OCI-LY7 (cell line): ENCODE measurements around the gene MACROD2. TPM values are rescaled to one million over a fixed set of nuclear protein-coding genes. Genes with fewer than 3 reads are reported as not detected.

ENCODE experiments used
- BruUV-seq: library from RNA; stranded (reverse); fragments of 400-500 nt; replicated peaks from 2 replicates; lab custom pipeline; 2021; lab: Mats Ljungman, UMichigan
- CTCF ChIA-PET: fragments of 300-600 bp; sonication (Branson Sonifier 250); formaldehyde crosslinking; loops from one replicate; lab custom pipeline; 2022; ENCODE audit warnings: antibody characterized with exemption; ENCODE audit not compliant: unreplicated experiment; lab: Charles Lee
- POLR2A ChIA-PET: fragments of 300-600 bp; sonication (Branson Sonifier 250); formaldehyde crosslinking; loops from one replicate; lab custom pipeline; 2022; ENCODE audit warnings: antibody characterized with exemption; lab: Charles Lee
- DNase-seq: peaks from one replicate; pipeline ENCODE4 v3.0.0-alpha.2; 2015; ENCODE audit warnings: low spot score
- H2AFZ ChIP-seq: fragments of 200-600 bp; sonication (generic), shearing (Covaris generic); 2 replicates; pipeline ENCODE4 v1.6.1; 2014; ENCODE audit warnings: mild to moderate bottlenecking, antibody characterized with exemption, low read length, moderate library complexity
- H3K27ac ChIP-seq: fragments of 200-600 bp; sonication (generic); 2 replicates; pipeline ENCODE4 v1.5.1; 2014; ENCODE audit warnings: mixed run types, low read depth, mild to moderate bottlenecking, moderate library complexity, low read length, inconsistent platforms; ENCODE audit not compliant: poor library complexity, severe bottlenecking
- H3K36me3 ChIP-seq: fragments of 200-600 bp; sonication (generic); 2 replicates; pipeline ENCODE4 v1.6.1; 2014; ENCODE audit warnings: mild to moderate bottlenecking, antibody characterized with exemption, low read length, moderate library complexity, mixed read lengths; ENCODE audit not compliant: insufficient read depth
- H3K4me1 ChIP-seq: fragments of 200-600 bp; sonication (generic); 2 replicates; pipeline ENCODE4 v1.5.1; 2014; ENCODE audit warnings: mild to moderate bottlenecking, low read length; ENCODE audit not compliant: insufficient read depth, poor library complexity, severe bottlenecking
- H3K4me2 ChIP-seq: fragments of 200-600 bp; sonication (generic); 2 replicates; pipeline ENCODE4 v1.6.1; 2014; ENCODE audit warnings: mild to moderate bottlenecking, low read length
- H3K4me3 ChIP-seq: fragments of 200-600 bp; sonication (generic); 2 replicates; pipeline ENCODE4 v1.5.1; 2014; ENCODE audit warnings: mild to moderate bottlenecking, low read depth, low read length; ENCODE audit not compliant: poor library complexity, severe bottlenecking
- H3K79me2 ChIP-seq: fragments of 200-600 bp; sonication (generic); 2 replicates; pipeline ENCODE4 v1.6.1; 2016; ENCODE audit warnings: low read depth, mild to moderate bottlenecking, low read length, moderate library complexity, mixed read lengths; ENCODE audit not compliant: insufficient read depth
- H3K9me2 ChIP-seq: fragments of 200-600 bp; sonication (generic); 2 replicates; pipeline ENCODE4 v1.6.1; 2016; ENCODE audit warnings: mild to moderate bottlenecking, low read length, mixed read lengths; ENCODE audit not compliant: insufficient read depth
- H3K9me3 ChIP-seq: fragments of 200-600 bp; sonication (generic); 2 replicates; pipeline ENCODE4 v1.6.1; 2014; ENCODE audit warnings: mild to moderate bottlenecking, mixed run types, low read length, mixed read lengths
- H4K20me1 ChIP-seq: fragments of 200-600 bp; sonication (generic); 2 replicates; pipeline ENCODE4 v1.6.1; 2014; ENCODE audit warnings: mild to moderate bottlenecking, antibody characterized with exemption, low read length, moderate library complexity, mixed read lengths; ENCODE audit not compliant: insufficient read depth
- CTCF ChIP-seq: fragments of 200-600 bp; sonication (generic); conservative IDR thresholded peaks from 2 replicates; pipeline ENCODE4 v1.5.1; 2014; ENCODE audit warnings: mild to moderate bottlenecking, antibody characterized with exemption, low read length, moderate library complexity, mixed read lengths
- EZH2phosphoT487 ChIP-seq: fragments of 200-600 bp; sonication (generic); IDR thresholded peaks from 2 replicates; pipeline ENCODE4 v1.6.1; 2018; ENCODE audit warnings: low read depth, borderline replicate concordance, mild to moderate bottlenecking, mixed run types, antibody characterized with exemption, low read length, moderate library complexity, mixed read lengths
- intact Hi-C: fragments of 100-400 bp; cut with micrococcal nuclease; formaldehyde crosslinking; loops from one replicate; pipeline ENCODE4 v1.10.0; 2022; ENCODE audit not compliant: unreplicated experiment
- total RNA-seq, 2 experiments: library from RNA; depleted of rRNA in 1 of 2; stranded (reverse); fragments of >200 nt in 1 of 2; shearing (Covaris generic) in 1 of 2; gene quantifications; 2 replicates each; pipeline ENCODE4 v1.2.3, GENCODE V29; 2014 to 2022

The MACROD2 gene
- total RNA-seq, 2 experiments from 2014 or later: 0.09 to 4.5 TPM

- Histone ChIP-seq H3K27ac (no peak overlapping the region), H3K9me3 (no peaks in the 10 kb centered on the region), H4K20me1 (no peaks in the 10 kb centered on the region), H3K36me3 (no peaks in the 10 kb centered on the region), H3K4me1 (no peaks in the 10 kb centered on the region), H2AFZ (no peak overlapping the region), H3K9me2 (no peaks in the 10 kb centered on the region), H3K4me3 (no peak overlapping the region), H3K4me2 (no peak overlapping the region), H3K79me2 (no peaks in the 10 kb centered on the region)
- intact Hi-C loops: no loop called here
- CTCF ChIA-PET: no interaction called here
- POLR2A ChIA-PET: no interaction called here
- DNase-seq: no peak
- BruUV-seq: no TSS peak
- no peak for TF ChIP-seq CTCF
- no peak for TF ChIP-seq EZH2phosphoT487
Measured at GRCh38 chr20:14291502-14291901, 296.2 kb downstream of the MACROD2 start.

- Histone ChIP-seq H3K27ac (no peak overlapping the region), H3K79me2 (no peaks in the 10 kb centered on the region), H3K4me1 (no peaks in the 10 kb centered on the region), H3K36me3 (no peaks in the 10 kb centered on the region), H3K9me2 (no peaks in the 10 kb centered on the region), H4K20me1 (no peaks in the 10 kb centered on the region), H2AFZ (no peak overlapping the region), H3K4me2 (no peak overlapping the region), H3K4me3 (no peak overlapping the region), H3K9me3 (no peaks in the 10 kb centered on the region)
- no TSS peak for BruUV-seq
- no peak for TF ChIP-seq CTCF
- no peak for TF ChIP-seq EZH2phosphoT487
- POLR2A ChIA-PET: interaction anchor here (1.4 kb wide), 1 partner anchor 9 kb away, joined by 5 read pairs; no protein-coding TSS in a partner anchor
- DNase-seq: no peak
- CTCF ChIA-PET: no interaction called here
- intact Hi-C loops: no loop called here
Measured at GRCh38 chr20:14295238-14295637, 299.9 kb downstream of the MACROD2 start.

- no peaks in the 10 kb centered on the region for H3K9me3 ChIP-seq
- TF ChIP-seq CTCF (no peak), EZH2phosphoT487 (no peak)
- no peak overlapping the region for H3K4me2 ChIP-seq
- ChIA-PET CTCF (no interaction called here), POLR2A (interaction anchor here (1.4 kb wide), 1 partner anchor 9 kb away, joined by 5 read pairs; no protein-coding TSS in a partner anchor)
- no peak overlapping the region for H3K4me3 ChIP-seq
- H3K4me1 ChIP-seq: no peaks in the 10 kb centered on the region
- no TSS peak for BruUV-seq
- H3K79me2 ChIP-seq: no peaks in the 10 kb centered on the region
- H3K36me3 ChIP-seq: no peaks in the 10 kb centered on the region
- no peaks in the 10 kb centered on the region for H4K20me1 ChIP-seq
- no peak overlapping the region for H3K27ac ChIP-seq
- DNase-seq: no peak
- intact Hi-C loops: no loop called here
- no peaks in the 10 kb centered on the region for H3K9me2 ChIP-seq
- no peak overlapping the region for H2AFZ ChIP-seq
Measured at GRCh38 chr20:14295770-14296309, 300.5 kb downstream of the MACROD2 start.
